HG02943 (cell line): ENCODE data around the gene LMLN.
"Not testable (repeated sequence)": the region's sequence is repeated elsewhere in the genome, so short reads cannot be mapped to it uniquely, and the experiment has no call there.

Experiments
- ATAC-seq: cut with Tn5 transposase; IDR thresholded peaks from one replicate; pipeline ENCODE4 v1.9.1; 2021; ENCODE audit warnings: mild to moderate bottlenecking, low read depth, moderate library complexity; ENCODE audit not compliant: unreplicated experiment

LMLN gene

GRCh38 chr3:197955892-197956477 is 4.0 kb upstream of the LMLN start:
- no peak for ATAC-seq

- no peak for ATAC-seq
Observed at GRCh38 chr3:197956626-197956988, 3.4 kb upstream of the LMLN start.

GRCh38 chr3:197957790-197958133 is 2.3 kb upstream of the LMLN start:
- ATAC-seq = no peak

- ATAC-seq = no peak
Observed at GRCh38 chr3:197958346-197958745, 1.7 kb upstream of the LMLN start.

- not testable (repeated sequence) for ATAC-seq
Observed at GRCh38 chr3:197958848-197959247, 1.2 kb upstream of the LMLN start.

- no peak for ATAC-seq
Observed at GRCh38 chr3:197959500-197959890, 522 bp upstream of the LMLN start.

GRCh38 chr3:197960694-197961581 is 921 bp downstream of the LMLN start:
- ATAC-seq = no peak

- no peak for ATAC-seq
Observed at GRCh38 chr3:197961582-197961945, 1.5 kb downstream of the LMLN start.

- ATAC-seq = no peak
Observed at GRCh38 chr3:197963019-197963637, 3.1 kb downstream of the LMLN start.

GRCh38 chr3:197967337-197967989 is 7.4 kb downstream of the LMLN start:
- not testable (repeated sequence) for ATAC-seq

- ATAC-seq = no peak
Observed at GRCh38 chr3:197970588-197970987, 10.6 kb downstream of the LMLN start.

GRCh38 chr3:197974016-197974415 is 14.0 kb downstream of the LMLN start:
- ATAC-seq = no peak

- ATAC-seq = no peak
Observed at GRCh38 chr3:197975311-197975710, 15.3 kb downstream of the LMLN start.

- ATAC-seq = no peak
Observed at GRCh38 chr3:197983076-197983475, 23.1 kb downstream of the LMLN start.

GRCh38 chr3:197989651-197990050 is 29.6 kb downstream of the LMLN start:
- ATAC-seq = no peak

GRCh38 chr3:197994736-197995135 is 34.7 kb downstream of the LMLN start:
- no peak for ATAC-seq

- ATAC-seq = no peak
Observed at GRCh38 chr3:197996855-197997254, 36.8 kb downstream of the LMLN start.

GRCh38 chr3:197997936-197998335 is 37.9 kb downstream of the LMLN start:
- ATAC-seq = no peak

GRCh38 chr3:198017090-198017489 is 57.1 kb downstream of the LMLN start:
- ATAC-seq = no peak

- no peak for ATAC-seq
Observed at GRCh38 chr3:198018416-198018815, 58.4 kb downstream of the LMLN start.

- no peak for ATAC-seq
Observed at GRCh38 chr3:198019115-198019514, 59.1 kb downstream of the LMLN start.
